ENCODE results near the gene SCLY. TPM values are rescaled to one million over a fixed set of nuclear protein-coding genes. Genes with fewer than 3 reads are reported as not detected.

The SCLY gene
- total and polyA plus RNA-seq, 4 donors, result 7.8 to 16.1 (median 12.1) TPM

- no peak overlapping the region for H3K9ac ChIP-seq (ENCODE audit: insufficient read depth in 1 of 2, low read length in 2 of 2)
- H3K9me3 ChIP-seq (ENCODE audit: control insufficient read depth in 4 of 4, insufficient read depth in 3 of 4, low read length in 3 of 4), result peaks cover 0 to 4% (median 0%) of the 10 kb centered on the region in 4 donors
- H3K36me3 ChIP-seq (ENCODE audit: control insufficient read depth in 4 of 4, insufficient read depth in 4 of 4, low read length in 4 of 4), result peaks cover 4 to 34% (median 10%) of the 10 kb centered on the region in 4 donors
- DNase-seq (no peak), ATAC-seq (ENCODE audit: insufficient read depth, low FRiP score) (no peak)
- TF ChIP-seq, protein P1, sequence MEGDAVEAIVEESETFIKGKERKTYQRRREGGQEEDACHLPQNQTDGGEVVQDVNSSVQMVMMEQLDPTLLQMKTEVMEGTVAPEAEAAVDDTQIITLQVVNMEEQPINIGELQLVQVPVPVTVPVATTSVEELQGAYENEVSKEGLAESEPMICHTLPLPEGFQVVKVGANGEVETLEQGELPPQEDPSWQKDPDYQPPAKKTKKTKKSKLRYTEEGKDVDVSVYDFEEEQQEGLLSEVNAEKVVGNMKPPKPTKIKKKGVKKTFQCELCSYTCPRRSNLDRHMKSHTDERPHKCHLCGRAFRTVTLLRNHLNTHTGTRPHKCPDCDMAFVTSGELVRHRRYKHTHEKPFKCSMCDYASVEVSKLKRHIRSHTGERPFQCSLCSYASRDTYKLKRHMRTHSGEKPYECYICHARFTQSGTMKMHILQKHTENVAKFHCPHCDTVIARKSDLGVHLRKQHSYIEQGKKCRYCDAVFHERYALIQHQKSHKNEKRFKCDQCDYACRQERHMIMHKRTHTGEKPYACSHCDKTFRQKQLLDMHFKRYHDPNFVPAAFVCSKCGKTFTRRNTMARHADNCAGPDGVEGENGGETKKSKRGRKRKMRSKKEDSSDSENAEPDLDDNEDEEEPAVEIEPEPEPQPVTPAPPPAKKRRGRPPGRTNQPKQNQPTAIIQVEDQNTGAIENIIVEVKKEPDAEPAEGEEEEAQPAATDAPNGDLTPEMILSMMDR (IDR thresholded peaks at IDR 0.05; ENCODE audit: control extremely low read depth, extremely low read depth), result no peak
- no peaks in the 10 kb centered on the region for H3K27me3 ChIP-seq (ENCODE audit: control insufficient read depth in 3 of 3, insufficient read depth in 3 of 3, low read length in 2 of 3)
- peaks cover 0 to 3% (median 0%) of the 10 kb centered on the region in 5 donors for H3K4me1 ChIP-seq (ENCODE audit: control insufficient read depth in 5 of 5, insufficient read depth in 5 of 5, low read length in 5 of 5)
- no peak overlapping the region for H3K4me3 ChIP-seq
- no peak overlapping the region for H3K27ac ChIP-seq (ENCODE audit: low read depth in 1 of 2, low read length in 1 of 2)
- WGBS, 2 donors, result 96 to 99% methylated on average over 3 of the region's 3 CpGs
Observed at GRCh38 chr2:238029853-238030252, 30.9 kb upstream of the SCLY start.

GRCh38 chr2:238030422-238031155 lies 30.2 kb upstream of the SCLY start:
- DNase-seq (no peak), ATAC-seq (ENCODE audit: insufficient read depth, low FRiP score) (no peak)
- Histone ChIP-seq H3K4me1 (ENCODE audit: control insufficient read depth in 5 of 5, insufficient read depth in 5 of 5, low read length in 5 of 5) (peaks cover 0 to 3% (median 0%) of the 10 kb centered on the region in 5 donors), H3K9me3 (ENCODE audit: control insufficient read depth in 4 of 4, insufficient read depth in 3 of 4, low read length in 3 of 4) (peaks cover 0 to 4% (median 0%) of the 10 kb centered on the region in 4 donors), H3K4me3 (no peak overlapping the region), H3K27ac (ENCODE audit: low read depth in 1 of 2, low read length in 1 of 2) (no peak overlapping the region), H3K27me3 (ENCODE audit: control insufficient read depth in 3 of 3, insufficient read depth in 3 of 3, low read length in 2 of 3) (no peaks in the 10 kb centered on the region), H3K9ac (ENCODE audit: insufficient read depth in 1 of 2, low read length in 2 of 2) (no peak overlapping the region), H3K36me3 (ENCODE audit: control insufficient read depth in 4 of 4, insufficient read depth in 4 of 4, low read length in 4 of 4) (peaks cover 4 to 34% (median 8%) of the 10 kb centered on the region in 4 donors)
- 91 to 92% methylated on average over 8 of the region's 8 CpGs for WGBS, 2 donors
- TF ChIP-seq, protein P1 (IDR thresholded peaks at IDR 0.05; ENCODE audit: control extremely low read depth, extremely low read depth), result no peak

DNA sequence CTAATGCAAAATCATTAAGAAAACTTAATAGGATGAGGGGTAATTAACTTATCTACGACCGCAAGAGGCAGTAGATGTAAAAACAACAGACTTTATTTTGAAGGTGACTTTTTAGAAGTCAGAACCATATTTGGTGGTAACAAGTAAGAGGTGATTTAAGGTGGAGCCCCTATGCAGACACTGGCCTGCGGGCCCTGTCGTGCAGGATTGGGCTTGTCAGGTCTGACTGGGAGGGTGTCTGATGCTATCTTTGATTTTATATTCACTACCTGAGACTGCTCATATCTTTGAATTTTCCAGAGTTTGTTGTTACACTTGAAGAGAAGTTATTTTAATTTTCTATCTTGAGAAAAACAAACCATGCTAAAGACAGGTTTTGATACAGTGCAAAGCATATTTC lies 29.1 kb upstream of the SCLY start:
- no peak overlapping the region for H3K9ac ChIP-seq (ENCODE audit: insufficient read depth in 1 of 2, low read length in 2 of 2)
- H3K36me3 ChIP-seq (ENCODE audit: control insufficient read depth in 4 of 4, insufficient read depth in 4 of 4, low read length in 4 of 4), result peaks cover 4 to 32% (median 8%) of the 10 kb centered on the region in 4 donors
- TF ChIP-seq, protein P1 (IDR thresholded peaks at IDR 0.05; ENCODE audit: control extremely low read depth, extremely low read depth), result no peak
- H3K27ac ChIP-seq (ENCODE audit: low read depth in 1 of 2, low read length in 1 of 2), result no peak overlapping the region
- H3K4me3 ChIP-seq, result no peak overlapping the region
- no peak for DNase-seq
- H3K27me3 ChIP-seq (ENCODE audit: control insufficient read depth in 3 of 3, insufficient read depth in 3 of 3, low read length in 2 of 3), result no peaks in the 10 kb centered on the region
- peaks cover 0 to 3% (median 0%) of the 10 kb centered on the region in 5 donors for H3K4me1 ChIP-seq (ENCODE audit: control insufficient read depth in 5 of 5, insufficient read depth in 5 of 5, low read length in 5 of 5)
- ATAC-seq (ENCODE audit: insufficient read depth, low FRiP score), result no peak
- peaks cover 0 to 4% (median 0%) of the 10 kb centered on the region in 4 donors for H3K9me3 ChIP-seq (ENCODE audit: control insufficient read depth in 4 of 4, insufficient read depth in 3 of 4, low read length in 3 of 4)
- 97 to 99% methylated on average over 4 of the region's 4 CpGs for WGBS, 2 donors
